Spinal cord (tissue), 10 donors: ENCODE measurements around the gene CD58. TPM values are rescaled to one million over a fixed set of nuclear protein-coding genes. Genes with fewer than 3 reads are reported as not detected.
A peak's percentile ranks its signal among the peaks of the same experiment; 100 is the strongest.
"Not testable (repeated sequence)": the region's sequence is repeated elsewhere in the genome, so short reads cannot be mapped to it uniquely, and the experiment has no call there.

Source experiments
- DNase-seq, 6 donors: peaks; one replicate each; pipeline versions ENCODE4 v3.0.0 to v3.0.0-alpha.2; 2013 to 2015; ENCODE audit warnings: low spot score in 6 of 6, low read depth in 4 of 6
- H3K27ac ChIP-seq: one replicate; pipeline ENCODE4 v1.5.1; 2013; ENCODE audit warnings: low read depth, low read length, control low read depth
- H3K27me3 ChIP-seq: one replicate; pipeline ENCODE4 v1.6.1; 2013; ENCODE audit warnings: low read length; ENCODE audit not compliant: control insufficient read depth, insufficient read depth
- H3K36me3 ChIP-seq: one replicate; pipeline ENCODE4 v1.6.1; 2013; ENCODE audit warnings: low read length; ENCODE audit not compliant: control insufficient read depth, insufficient read depth
- H3K4me1 ChIP-seq: one replicate; pipeline ENCODE4 v1.6.1; 2013; ENCODE audit warnings: low read length; ENCODE audit not compliant: control insufficient read depth, insufficient read depth
- H3K4me3 ChIP-seq: one replicate; pipeline ENCODE4 v1.5.1; 2013; ENCODE audit warnings: low read depth, low read length, control low read depth
- H3K9me3 ChIP-seq: one replicate; pipeline ENCODE4 v1.6.1; 2013; ENCODE audit warnings: low read length; ENCODE audit not compliant: control insufficient read depth, insufficient read depth
- WGBS: methylation state at CpG from one replicate; pipeline ENCODE4 v1.1.5; 2013; ENCODE audit warnings: missing lambda C conversion rate; ENCODE audit not compliant: insufficient coverage; 5-methylcytosine and 5-hydroxymethylcytosine counted together
- polyA plus RNA-seq, 2 donors: library from polyadenylated mRNA; unstranded; fragments of 120-200 nt; gene quantifications; one replicate each; pipeline ENCODE4 v1.2.1, GENCODE V29; 2013; ENCODE audit not compliant: insufficient read length in 2 of 2
- total RNA-seq, 2 donors: library from RNA; depleted of rRNA in 1 of 2; stranded (reverse); fragments of 120-200 nt in 1 of 2; fragments of >200 nt in 1 of 2; gene quantifications; one replicate each; pipeline versions ENCODE4 v1.2.3 to v1.2.4, GENCODE V29; 2013 to 2014
- donor health status: healthy.

Gene CD58
- total and polyA plus RNA-seq, 4 donors, result 11.2 to 26.1 (median 13.8) TPM

DNA sequence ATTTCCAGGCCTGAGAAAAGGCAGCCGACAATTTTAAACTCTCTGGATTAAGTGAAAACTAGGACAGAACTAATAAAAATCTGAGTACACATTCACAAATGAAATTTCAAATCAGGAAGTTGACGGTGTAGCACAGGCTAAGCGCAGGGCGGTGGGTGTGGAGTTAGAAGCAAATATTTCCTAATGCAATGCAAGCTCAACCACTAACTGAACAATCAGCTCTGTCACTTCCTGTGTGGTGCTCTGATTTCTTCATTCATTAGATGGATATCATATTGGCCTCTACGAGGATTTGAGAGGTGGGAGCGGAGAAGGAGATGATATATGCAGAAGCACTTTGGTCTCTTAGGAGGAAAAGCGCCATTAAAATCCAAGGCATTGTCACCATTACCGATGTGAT is 35.2 kb upstream of the CD58 start:
- 92% methylated on average over 2 of the region's 8 CpGs for WGBS
- H3K27me3 ChIP-seq, H3K9me3 ChIP-seq, H3K4me3 ChIP-seq, H3K36me3 ChIP-seq, DNase-seq, H3K4me1 ChIP-seq, H3K27ac ChIP-seq: not testable (repeated sequence)

DNA sequence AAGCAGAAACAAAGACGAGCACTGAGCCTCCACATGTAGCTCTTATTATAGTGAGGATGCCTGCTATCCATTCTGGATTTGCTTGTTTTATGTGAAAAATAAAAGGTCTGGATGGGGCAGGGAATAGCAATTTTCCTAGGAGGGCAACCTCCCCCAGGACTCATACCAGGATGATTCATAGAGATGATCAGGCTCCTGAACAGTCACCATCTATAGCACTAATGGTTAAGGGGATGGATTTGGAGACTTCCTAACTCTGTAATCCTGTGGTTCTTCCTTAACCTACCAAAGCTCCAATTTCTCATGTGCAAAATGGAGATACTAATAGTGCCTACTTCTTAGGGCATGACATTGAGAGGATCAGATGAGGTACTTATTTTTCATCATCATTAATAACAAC is 34.5 kb upstream of the CD58 start:
- Histone ChIP-seq H3K4me1 (no peaks in the 10 kb centered on the region), H3K9me3 (no peaks in the 10 kb centered on the region), H3K27me3 (no peaks in the 10 kb centered on the region), H3K27ac (no peak overlapping the region), H3K4me3 (no peak overlapping the region), H3K36me3 (peaks cover 5% of the 10 kb centered on the region)
- WGBS, result no CpG with 5 or more reads among the region's 1 CpG
- DNase-seq, result no peak

DNA sequence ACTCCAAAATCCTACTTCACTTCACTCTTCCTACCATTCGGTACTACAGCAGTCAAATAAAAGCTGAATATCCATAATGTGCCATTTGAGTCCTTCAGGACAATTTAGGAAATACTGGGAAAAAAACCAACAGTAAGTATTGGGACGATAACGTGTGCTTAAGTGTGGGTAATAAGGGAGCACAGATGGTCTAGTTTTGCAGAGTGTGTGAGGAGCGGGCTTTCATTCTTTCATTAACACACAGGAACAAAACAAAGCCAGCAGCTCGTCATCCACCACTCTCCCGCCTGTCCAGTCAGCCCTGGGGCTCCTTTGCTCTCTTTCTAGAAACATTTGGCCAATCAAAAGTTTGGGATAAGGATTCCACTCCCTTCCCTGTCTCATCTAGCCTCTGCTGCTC is 33.6 kb upstream of the CD58 start:
- not testable (repeated sequence) for H3K27me3 ChIP-seq, H3K27ac ChIP-seq, H3K4me3 ChIP-seq, H3K9me3 ChIP-seq, H3K4me1 ChIP-seq, H3K36me3 ChIP-seq
- no CpG with 5 or more reads among the region's 6 CpGs for WGBS
- DNase-seq, result peak in 2 of 6 donors; percentile 29 to 82

DNA sequence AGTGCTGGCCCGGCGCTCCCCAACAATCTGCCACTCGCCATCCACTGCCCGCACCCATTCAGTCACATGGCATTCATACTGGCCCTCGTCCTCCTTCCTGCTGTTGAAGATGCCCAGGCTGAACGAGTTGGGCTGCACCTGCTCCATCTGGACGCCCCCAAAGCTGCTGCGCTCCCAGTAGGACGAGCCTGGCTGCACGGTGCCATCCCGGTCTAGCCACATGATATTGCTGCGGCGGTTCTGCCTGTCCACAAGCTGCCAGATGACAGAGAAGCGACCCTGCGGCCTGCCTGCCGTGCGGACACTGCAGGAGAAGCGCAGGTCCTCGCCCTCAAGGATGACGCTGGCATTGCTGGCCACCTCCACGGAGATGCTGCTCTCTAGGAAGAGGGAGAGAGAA is 32.8 kb upstream of the CD58 start:
- 83% methylated on average over 4 of the region's 21 CpGs for WGBS
- H3K4me3 ChIP-seq, H3K27ac ChIP-seq: not testable (repeated sequence)

DNA sequence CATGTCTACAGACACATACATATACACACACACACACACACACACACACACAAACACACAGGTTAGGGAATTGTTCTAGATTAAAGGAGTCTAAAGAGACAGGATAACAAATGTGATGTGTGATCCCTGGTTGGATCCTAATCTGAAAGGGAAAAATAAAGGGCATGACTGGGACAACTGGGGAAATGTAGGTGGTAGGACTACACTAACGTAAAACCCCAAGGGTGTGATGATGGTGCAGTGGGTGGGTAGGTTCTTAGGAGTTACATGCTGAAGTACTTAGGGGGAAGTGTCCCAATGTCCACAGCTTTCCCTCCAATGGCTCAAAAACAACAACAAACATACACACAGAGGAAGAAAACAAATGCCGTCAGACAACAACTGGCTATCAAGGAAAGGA is 28.5 kb upstream of the CD58 start:
- WGBS, result no CpG with 5 or more reads among the region's 2 CpGs

More for the DNA sequence above, 32.8 kb upstream of the CD58 start:
- H3K27me3 ChIP-seq, H3K9me3 ChIP-seq, DNase-seq, H3K4me1 ChIP-seq, H3K36me3 ChIP-seq: not testable (repeated sequence)

DNA sequence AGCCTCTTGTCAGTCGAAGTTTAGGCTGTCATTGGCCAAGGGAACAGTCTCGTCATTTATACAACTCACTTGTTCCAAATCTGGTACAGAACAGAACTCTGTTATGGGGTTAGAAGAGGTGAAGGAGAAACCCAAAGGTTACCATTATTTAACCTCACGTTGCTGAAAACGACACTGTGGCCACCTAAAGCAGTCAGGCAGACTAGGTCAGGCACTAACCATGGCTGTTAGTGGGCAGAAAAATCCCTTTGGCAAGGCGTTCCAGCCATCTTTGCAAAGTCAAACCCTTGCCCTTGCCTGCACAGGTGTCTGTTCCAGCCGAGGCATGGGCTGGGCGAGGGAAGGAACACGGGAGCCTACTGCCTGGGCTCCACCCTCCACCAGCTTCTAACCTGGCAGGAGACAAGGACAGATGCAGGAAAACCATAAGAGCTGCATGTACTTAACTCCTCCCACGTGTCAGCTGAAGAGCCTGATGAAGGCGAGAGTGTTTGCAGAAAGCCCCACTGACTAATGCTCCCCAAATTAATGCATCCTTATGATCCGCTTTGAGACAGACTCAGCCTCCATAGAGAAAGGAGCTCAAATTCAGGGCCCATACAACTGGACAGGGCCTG is 27.7 kb upstream of the CD58 start:
- DNase-seq, H3K4me1 ChIP-seq, H3K9me3 ChIP-seq, H3K27ac ChIP-seq, H3K36me3 ChIP-seq, H3K4me3 ChIP-seq, H3K27me3 ChIP-seq: not testable (repeated sequence)
- 86% methylated on average over 9 of the region's 11 CpGs for WGBS

More for the DNA sequence above, 28.5 kb upstream of the CD58 start:
- not testable (repeated sequence) for H3K4me3 ChIP-seq, H3K4me1 ChIP-seq, H3K27me3 ChIP-seq, H3K9me3 ChIP-seq, H3K27ac ChIP-seq, DNase-seq
- peaks cover 12% of the 10 kb centered on the region for H3K36me3 ChIP-seq

DNA sequence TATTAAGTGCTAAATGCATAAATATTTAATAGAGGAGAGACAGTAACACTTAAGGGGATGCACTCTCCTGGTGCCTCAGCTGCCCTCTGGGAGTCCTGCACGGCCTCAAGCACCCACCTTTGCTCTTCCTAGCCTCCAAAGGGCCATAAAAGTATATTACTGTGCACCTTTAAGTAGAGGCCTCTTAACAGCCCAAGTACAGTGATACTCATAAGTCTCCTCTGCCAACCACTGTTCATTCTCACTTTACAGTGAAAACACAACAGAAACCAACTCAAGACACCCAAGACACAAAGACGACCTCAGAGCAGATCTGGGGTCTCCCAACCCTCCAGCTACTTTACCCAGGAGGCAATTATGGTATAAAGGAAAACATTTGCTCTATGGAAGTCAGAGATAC is 26.6 kb upstream of the CD58 start:
- not testable (repeated sequence) for H3K9me3 ChIP-seq, DNase-seq, H3K27me3 ChIP-seq, H3K4me3 ChIP-seq, H3K4me1 ChIP-seq, H3K27ac ChIP-seq, H3K36me3 ChIP-seq
- WGBS, result 40% methylated on average over 1 of the region's 2 CpGs

DNA sequence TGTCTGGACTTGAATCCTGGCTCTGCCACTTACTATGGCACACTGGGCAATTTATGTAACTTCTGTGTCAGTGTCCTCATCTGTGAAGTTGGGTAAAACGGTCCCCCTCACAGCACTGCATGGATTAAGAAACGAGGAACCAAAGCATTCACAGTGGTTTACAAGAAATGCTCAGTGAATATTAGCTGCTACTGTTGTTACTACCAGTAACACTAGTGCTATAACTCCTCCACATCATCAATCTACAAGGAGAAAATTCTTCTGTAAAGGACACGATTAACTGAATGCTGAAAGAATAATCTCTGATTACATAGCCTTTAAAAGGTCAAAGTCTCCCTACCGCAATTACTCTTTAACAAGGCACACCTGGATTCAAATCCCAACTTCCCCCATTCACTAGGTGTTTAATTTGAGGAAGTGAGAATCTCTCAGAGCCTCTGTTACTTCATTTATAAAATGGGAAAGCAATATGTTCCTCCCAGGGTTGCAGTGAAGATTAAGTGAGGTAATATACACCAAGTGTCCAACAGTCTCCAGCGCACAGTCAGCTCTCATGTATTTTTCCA is 26.0 kb upstream of the CD58 start:
- H3K4me3 ChIP-seq, H3K27me3 ChIP-seq, DNase-seq, H3K36me3 ChIP-seq, H3K27ac ChIP-seq, H3K9me3 ChIP-seq, H3K4me1 ChIP-seq: not testable (repeated sequence)
- no CpG with 5 or more reads among the region's 5 CpGs for WGBS

DNA sequence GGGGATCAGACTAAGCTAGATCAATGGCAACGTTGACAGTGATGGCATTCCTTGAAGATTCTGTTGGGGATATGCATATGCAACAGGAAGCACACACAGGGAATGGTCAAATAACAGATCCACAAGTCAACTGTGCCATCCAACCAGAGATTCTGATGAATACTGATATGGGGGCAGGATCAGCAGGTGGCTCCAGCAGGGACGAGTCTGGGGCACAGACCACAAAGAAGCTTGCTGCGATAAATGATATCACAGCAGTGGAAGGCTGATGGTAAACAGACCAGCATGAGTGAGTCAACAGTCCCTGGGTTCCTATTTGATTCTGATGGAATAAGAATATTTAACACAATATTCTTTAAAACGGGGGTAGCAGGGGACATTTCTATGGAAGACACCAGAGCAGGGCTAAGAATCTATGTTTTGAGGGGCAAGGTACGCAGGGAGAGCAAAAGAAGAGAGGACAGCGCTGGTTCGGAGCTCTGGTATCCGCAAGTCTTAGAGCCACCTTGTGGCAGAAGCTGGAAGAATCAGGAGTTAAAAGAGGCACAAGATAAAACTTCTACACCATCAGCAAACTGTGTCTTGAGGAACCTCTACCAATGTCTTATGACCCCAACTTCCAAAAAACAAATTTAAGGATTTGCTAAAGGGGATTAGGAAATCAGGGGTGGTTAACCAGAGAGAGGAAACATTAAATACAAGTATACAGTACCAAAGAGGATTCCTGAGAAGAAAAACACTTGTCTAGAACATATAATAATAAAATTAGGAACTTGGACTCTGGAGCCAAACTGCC is 25.3 kb upstream of the CD58 start:
- not testable (repeated sequence) for H3K36me3 ChIP-seq, H3K9me3 ChIP-seq, H3K4me1 ChIP-seq, H3K4me3 ChIP-seq, H3K27ac ChIP-seq, H3K27me3 ChIP-seq
- DNase-seq, result peak in 1 of 6 donors; percentile 67
- 13% methylated on average over 2 of the region's 8 CpGs for WGBS
